Hepatocyte (in vitro differentiated cells): ENCODE data around the gene NOS1. TPM values are rescaled to one million over a fixed set of nuclear protein-coding genes. Genes with fewer than 3 reads are reported as not detected.

Experiments used
- DNase-seq: peaks from one replicate; pipeline ENCODE4 v3.0.0-alpha.2; 2016; ENCODE audit warnings: low spot score
- H2AFZ ChIP-seq: fragments of 200-600 bp; sonication (generic); 2 replicates; pipeline ENCODE4 v1.6.0; 2016; ENCODE audit warnings: antibody characterized with exemption, mild to moderate bottlenecking
- H3K27ac ChIP-seq: fragments of 200-600 bp; sonication (generic); 2 replicates; pipeline ENCODE4 v1.5.1; 2016; ENCODE audit warnings: mild to moderate bottlenecking
- H3K27me3 ChIP-seq: fragments of 200-600 bp; sonication (generic); 2 replicates; pipeline ENCODE4 v1.6.1; 2016
- H3K36me3 ChIP-seq: fragments of 200-600 bp; sonication (generic); replicated peaks from 2 replicates; pipeline ENCODE4 v1.5.1; 2016; ENCODE audit warnings: low read depth; ENCODE audit not compliant: insufficient read depth
- H3K4me1 ChIP-seq: fragments of 200-600 bp; sonication (generic); 2 replicates; pipeline ENCODE4 v1.5.1; 2016; ENCODE audit warnings: mild to moderate bottlenecking, moderate library complexity; ENCODE audit not compliant: insufficient read depth
- H3K4me2 ChIP-seq: fragments of 200-600 bp; sonication (generic); 2 replicates; pipeline ENCODE4 v1.6.0; 2016
- H3K4me3 ChIP-seq: fragments of 200-600 bp; sonication (generic); 2 replicates; pipeline ENCODE4 v1.5.1; 2016; ENCODE audit warnings: mild to moderate bottlenecking
- H3K79me2 ChIP-seq: fragments of 200-600 bp; sonication (generic); 2 replicates; pipeline ENCODE4 v1.6.0; 2017; ENCODE audit warnings: mild to moderate bottlenecking
- H3K9me2 ChIP-seq: fragments of 200-600 bp; sonication (generic); replicated peaks from 2 replicates; pipeline ENCODE4 v1.6.0; 2017; ENCODE audit warnings: mild to moderate bottlenecking; ENCODE audit not compliant: insufficient read depth
- H3K9me3 ChIP-seq: fragments of 200-600 bp; sonication (generic); 2 replicates; pipeline ENCODE4 v1.5.1; 2016; ENCODE audit warnings: low read depth, mild to moderate bottlenecking
- H4K20me1 ChIP-seq: fragments of 200-600 bp; sonication (generic); 2 replicates; pipeline ENCODE4 v1.6.0; 2016; ENCODE audit warnings: mild to moderate bottlenecking; ENCODE audit not compliant: insufficient read depth, poor library complexity, severe bottlenecking
- EZH2 ChIP-seq: fragments of 200-600 bp; sonication (generic); IDR thresholded peaks from 2 replicates; pipeline ENCODE4 v1.6.1; 2016; ENCODE audit warnings: antibody characterized with exemption, mild to moderate bottlenecking, borderline replicate concordance
- EZH2phosphoT487 ChIP-seq: fragments of 200-600 bp; sonication (generic); IDR thresholded peaks from one replicate; pipeline ENCODE4 v1.6.1; 2018; ENCODE audit warnings: antibody characterized with exemption, mild to moderate bottlenecking, low read depth, moderate library complexity; ENCODE audit not compliant: unreplicated experiment, severe bottlenecking
- WGBS: methylation state at CpG from one replicate; pipeline ENCODE4 v1.1.6; 2016; ENCODE audit warnings: low lambda C conversion rate; ENCODE audit errors: missing lambda C conversion rate; 5-methylcytosine and 5-hydroxymethylcytosine counted together
- polyA plus RNA-seq: library from polyadenylated mRNA; unstranded; fragments of >200 nt; fragmentation: Nextera tagmentation; extraction: Ambion mirVana; gene quantifications from 2 replicates; pipeline ENCODE4 v1.2.1, GENCODE V29; 2016
- total RNA-seq: library from RNA; depleted of rRNA; stranded (reverse); fragments of >200 nt; gene quantifications from 2 replicates; pipeline ENCODE4 v1.2.3, GENCODE V29; 2014
- TF ChIP-seq, protein P1 (sequence below): fragments of 200-600 bp; sonication (generic); IDR thresholded peaks from 2 replicates; pipeline ENCODE4 v1.5.1; 2016; ENCODE audit warnings: antibody characterized with exemption, mild to moderate bottlenecking; ENCODE audit not compliant: poor library complexity

The NOS1 gene
- total and polyA plus RNA-seq, 2 experiments from 2014 or later: not detected

DNA sequence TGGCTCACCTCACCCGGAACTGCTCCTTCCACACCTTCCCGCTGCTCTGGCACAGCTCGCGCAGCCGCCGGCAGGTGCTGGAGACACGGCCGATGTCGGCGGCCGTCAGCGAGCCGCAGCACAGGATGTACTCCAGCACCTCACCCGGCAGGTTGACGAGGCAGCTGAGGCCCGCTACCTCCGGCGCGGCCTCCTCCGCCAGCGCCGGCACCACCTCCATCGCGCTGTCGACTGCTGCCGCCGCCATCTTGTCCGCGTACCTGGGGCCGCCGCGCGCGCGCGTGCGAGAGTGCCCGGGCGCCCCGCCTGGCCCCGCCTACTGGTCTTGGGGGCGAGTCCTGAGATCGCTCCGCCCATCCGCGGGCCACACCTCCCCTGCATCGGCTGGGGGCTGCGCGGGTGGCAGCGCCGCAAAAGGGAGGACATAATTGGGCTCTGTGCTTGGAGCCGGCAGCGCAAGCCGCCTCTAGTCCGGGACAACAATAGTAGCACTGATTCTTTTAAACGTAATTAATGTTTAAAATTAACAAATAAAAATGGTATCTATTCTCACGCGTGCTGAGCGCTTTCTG, 171.1 kb downstream of the NOS1 start, which contains the start of gene FBXO21:
Gene FBXO21, minus strand, starts transcription at position 261 of the 572 bp plus-strand sequence. Its CDS starts 14 bp downstream, at position 247.
- Histone ChIP-seq H3K9me2 (no peaks in the 10 kb centered on the region), H3K27me3 (peaks cover 6% of the 10 kb centered on the region), H3K4me1 (peaks cover 4% of the 10 kb centered on the region), H3K9me3 (no peaks in the 10 kb centered on the region), H4K20me1 (peaks cover 3% of the 10 kb centered on the region), H3K4me3 (peak within 1 kb of the TSS; percentile 73), H3K27ac (peak within 1 kb of the TSS; percentile 68), H3K4me2 (peak within 1 kb of the TSS; percentile 89), H2AFZ (peak within 1 kb of the TSS; percentile 78), H3K36me3 (no peaks in the 10 kb centered on the region), H3K79me2 (peaks cover 31% of the 10 kb centered on the region)
- peak; percentile 96 for DNase-seq
- WGBS: 1% methylated on average over 39 of the region's 59 CpGs
- TF ChIP-seq, protein P1, sequence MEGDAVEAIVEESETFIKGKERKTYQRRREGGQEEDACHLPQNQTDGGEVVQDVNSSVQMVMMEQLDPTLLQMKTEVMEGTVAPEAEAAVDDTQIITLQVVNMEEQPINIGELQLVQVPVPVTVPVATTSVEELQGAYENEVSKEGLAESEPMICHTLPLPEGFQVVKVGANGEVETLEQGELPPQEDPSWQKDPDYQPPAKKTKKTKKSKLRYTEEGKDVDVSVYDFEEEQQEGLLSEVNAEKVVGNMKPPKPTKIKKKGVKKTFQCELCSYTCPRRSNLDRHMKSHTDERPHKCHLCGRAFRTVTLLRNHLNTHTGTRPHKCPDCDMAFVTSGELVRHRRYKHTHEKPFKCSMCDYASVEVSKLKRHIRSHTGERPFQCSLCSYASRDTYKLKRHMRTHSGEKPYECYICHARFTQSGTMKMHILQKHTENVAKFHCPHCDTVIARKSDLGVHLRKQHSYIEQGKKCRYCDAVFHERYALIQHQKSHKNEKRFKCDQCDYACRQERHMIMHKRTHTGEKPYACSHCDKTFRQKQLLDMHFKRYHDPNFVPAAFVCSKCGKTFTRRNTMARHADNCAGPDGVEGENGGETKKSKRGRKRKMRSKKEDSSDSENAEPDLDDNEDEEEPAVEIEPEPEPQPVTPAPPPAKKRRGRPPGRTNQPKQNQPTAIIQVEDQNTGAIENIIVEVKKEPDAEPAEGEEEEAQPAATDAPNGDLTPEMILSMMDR: no peak
- TF ChIP-seq EZH2 (no peak), EZH2phosphoT487 (no peak)

DNA sequence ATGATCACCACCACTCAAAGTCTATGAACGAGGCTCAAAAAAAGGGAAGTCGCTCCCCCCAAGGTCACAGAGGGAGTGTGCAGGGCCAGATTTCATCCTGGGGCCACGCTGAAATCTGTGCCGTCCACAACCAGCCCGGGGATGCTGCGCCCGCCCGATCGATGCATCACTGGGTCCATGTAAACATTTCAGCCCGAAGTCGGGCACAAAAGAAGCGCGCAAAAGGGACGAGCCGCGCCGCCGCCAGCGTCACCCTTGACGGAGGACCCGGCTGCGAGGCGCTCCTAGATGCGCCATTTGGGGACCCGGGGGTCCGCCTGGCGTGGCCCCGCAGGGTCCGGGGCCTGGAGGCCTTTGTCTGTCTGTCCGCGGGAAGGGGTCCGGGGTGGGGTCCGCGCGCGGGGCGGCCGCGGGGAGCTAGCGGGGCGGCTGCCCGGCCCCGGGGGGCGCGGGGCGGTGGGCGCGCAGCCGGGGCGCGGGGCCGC, 171.7 kb downstream of the NOS1 start:
- Histone ChIP-seq H3K9me3 (no peaks in the 10 kb centered on the region), H3K9me2 (no peaks in the 10 kb centered on the region), H3K36me3 (no peaks in the 10 kb centered on the region), H3K27ac (peak overlapping the region; percentile 38), H3K4me3 (peak overlapping the region; percentile 73), H4K20me1 (peaks cover 3% of the 10 kb centered on the region), H3K4me1 (peaks cover 4% of the 10 kb centered on the region), H3K79me2 (peaks cover 31% of the 10 kb centered on the region), H3K4me2 (peak overlapping the region; percentile 89), H3K27me3 (peaks cover 6% of the 10 kb centered on the region), H2AFZ (peak overlapping the region; percentile 78)
- TF ChIP-seq, protein P1: no peak
- TF ChIP-seq EZH2 (no peak), EZH2phosphoT487 (no peak)
- DNase-seq: peak; percentile 52
- under 1% methylated on average over 32 of the region's 52 CpGs for WGBS

DNA sequence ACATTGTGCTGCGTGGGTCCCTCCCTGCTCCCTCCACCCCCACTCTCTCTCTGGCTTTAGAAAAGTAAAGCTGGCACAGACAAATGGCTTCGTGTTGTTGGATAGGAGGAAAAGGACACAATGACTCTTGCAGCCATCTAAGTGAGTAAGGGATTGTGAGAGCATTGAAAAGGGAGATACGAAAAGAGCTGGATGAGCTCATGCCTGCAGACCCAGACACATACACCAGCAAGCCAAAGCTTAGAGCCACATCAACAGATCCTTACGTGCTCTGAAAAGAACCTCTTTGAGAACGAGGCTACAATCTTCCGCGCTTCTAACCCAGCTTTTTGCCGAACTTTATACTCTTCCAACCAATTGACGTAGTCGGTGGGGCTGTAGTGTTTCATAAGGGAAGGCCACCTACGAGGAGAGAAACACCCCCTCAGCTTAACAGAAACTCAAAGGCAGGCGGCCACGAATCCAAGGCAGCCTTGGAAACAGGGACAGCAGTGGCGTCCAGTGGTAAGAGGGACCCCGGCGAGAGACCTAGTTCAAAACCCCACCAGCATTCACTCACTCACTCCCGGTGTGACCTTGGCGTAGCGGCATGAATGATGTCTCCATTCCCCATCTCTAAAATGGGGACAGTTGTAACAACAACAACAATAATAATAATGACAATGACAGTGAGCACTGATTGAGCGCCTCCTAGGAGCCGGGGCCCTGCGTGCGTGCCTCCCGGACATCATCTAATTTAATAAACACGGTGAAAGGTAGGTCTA, 172.3 kb downstream of the NOS1 start:
- peak overlapping the region; percentile 89 for H3K4me2 ChIP-seq
- peaks cover 6% of the 10 kb centered on the region for H3K27me3 ChIP-seq
- H3K27ac ChIP-seq: peak overlapping the region; percentile 38
- H3K9me3 ChIP-seq: no peaks in the 10 kb centered on the region
- peak overlapping the region; percentile 52 for H2AFZ ChIP-seq
- no peaks in the 10 kb centered on the region for H3K9me2 ChIP-seq
- H3K4me3 ChIP-seq: peak overlapping the region; percentile 73
- 17% methylated on average over 25 of the region's 25 CpGs for WGBS
- no peaks in the 10 kb centered on the region for H3K36me3 ChIP-seq
- H3K4me1 ChIP-seq: peaks cover 4% of the 10 kb centered on the region
- peak; percentile 48 for DNase-seq
- peaks cover 31% of the 10 kb centered on the region for H3K79me2 ChIP-seq
- peaks cover 3% of the 10 kb centered on the region for H4K20me1 ChIP-seq
- no peak for TF ChIP-seq EZH2
- TF ChIP-seq, protein P1: no peak
- no peak for TF ChIP-seq EZH2phosphoT487
